Midbrain (tissue), 1 donor: ENCODE results near the gene UBE2D4.
A peak's percentile ranks its signal among the peaks of the same experiment; 100 is the strongest.
"Not testable (repeated sequence)": the region's sequence is repeated elsewhere in the genome, so short reads cannot be mapped to it uniquely, and the experiment has no call there.

Source experiments
- DNase-seq: peaks from one replicate; lab custom pipeline; 2025; lab: John Stamatoyannopoulos, UW

Gene UBE2D4

GRCh38 chr7:43914795-43915194 lies 11.4 kb upstream of the UBE2D4 start:
- no peak for DNase-seq

GRCh38 chr7:43915907-43916306 lies 10.3 kb upstream of the UBE2D4 start:
- no peak for DNase-seq

DNA sequence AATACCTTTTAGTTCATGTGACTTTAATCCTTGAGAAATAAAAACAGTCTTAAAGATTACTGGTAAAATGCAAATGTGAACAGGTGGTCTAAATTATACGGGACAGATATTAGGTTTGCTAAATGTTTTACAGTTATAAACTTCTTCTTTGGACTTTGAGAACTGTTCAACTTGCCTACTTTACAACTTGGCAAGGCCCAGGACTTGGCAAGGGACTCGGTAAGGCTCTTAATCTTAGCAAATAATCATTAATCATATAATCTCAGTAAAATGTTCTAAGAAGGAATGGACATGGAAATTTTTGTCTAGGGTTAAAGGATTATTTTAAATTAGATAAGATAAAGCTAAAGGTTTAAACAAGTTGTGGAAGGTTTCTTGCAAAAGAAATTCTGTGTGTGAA lies 4.8 kb upstream of the UBE2D4 start:
- no peak for DNase-seq

DNA sequence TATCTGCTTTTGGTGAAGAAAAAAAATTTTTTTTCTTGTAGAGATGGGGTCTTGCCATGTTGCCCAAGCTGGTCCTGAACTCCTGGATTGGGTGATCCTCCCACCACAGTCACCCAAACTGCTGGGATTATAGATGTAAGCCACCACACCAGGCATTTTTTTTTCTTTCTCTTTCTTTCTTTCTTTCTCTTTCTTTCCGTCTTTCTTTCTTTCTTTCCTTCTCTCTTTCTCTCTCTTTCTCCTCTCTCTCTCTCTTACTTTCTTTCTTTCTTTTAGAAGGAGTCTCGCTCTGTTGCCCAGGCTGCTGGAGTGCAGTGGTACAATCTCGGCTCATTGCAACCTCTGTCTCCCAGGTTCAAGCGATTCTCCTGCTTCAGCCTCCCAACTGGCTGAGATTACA lies 3.5 kb upstream of the UBE2D4 start:
- DNase-seq = no peak

GRCh38 chr7:43926798-43927123 lies 525 bp downstream of the UBE2D4 start:
- no peak for DNase-seq

GRCh38 chr7:43927810-43928209 lies 1.6 kb downstream of the UBE2D4 start:
- no peak for DNase-seq

- no peak for DNase-seq
These were observed 3.6 kb downstream of the UBE2D4 start for GRCh38 chr7:43929529-43930457.

- DNase-seq = no peak
These were observed 5.1 kb downstream of the UBE2D4 start for GRCh38 chr7:43931346-43931745.

DNA sequence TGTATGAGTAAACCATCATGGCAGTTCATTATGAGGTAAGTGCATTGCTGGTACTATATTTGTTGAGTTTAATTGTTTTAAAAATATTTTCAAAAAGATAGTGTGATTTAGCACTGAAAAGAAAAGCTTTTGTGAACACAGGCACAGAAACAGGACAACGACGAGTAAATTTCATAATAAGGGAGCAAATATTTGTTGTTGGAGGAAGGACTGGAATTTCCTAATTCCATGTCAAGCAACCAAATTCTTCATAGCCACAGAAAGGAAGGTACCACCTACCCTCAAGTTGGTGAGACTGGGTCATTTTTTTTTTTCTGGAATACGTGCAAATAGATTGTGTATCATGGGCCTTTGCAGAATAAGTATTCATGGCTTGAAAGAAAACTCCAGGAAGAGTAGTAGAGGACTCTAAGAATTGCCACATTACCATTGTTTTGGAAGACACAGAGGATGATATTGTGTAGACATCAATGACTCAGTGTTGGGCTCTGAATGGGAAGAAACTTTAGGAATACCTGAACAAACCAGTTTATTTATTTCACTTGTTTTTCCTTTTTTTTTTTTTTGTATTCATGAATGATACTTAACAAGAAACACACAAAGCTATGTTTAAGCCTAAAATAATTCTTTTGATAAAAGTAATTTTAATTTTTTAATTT lies 7.8 kb downstream of the UBE2D4 start:
- no peak for DNase-seq

DNA sequence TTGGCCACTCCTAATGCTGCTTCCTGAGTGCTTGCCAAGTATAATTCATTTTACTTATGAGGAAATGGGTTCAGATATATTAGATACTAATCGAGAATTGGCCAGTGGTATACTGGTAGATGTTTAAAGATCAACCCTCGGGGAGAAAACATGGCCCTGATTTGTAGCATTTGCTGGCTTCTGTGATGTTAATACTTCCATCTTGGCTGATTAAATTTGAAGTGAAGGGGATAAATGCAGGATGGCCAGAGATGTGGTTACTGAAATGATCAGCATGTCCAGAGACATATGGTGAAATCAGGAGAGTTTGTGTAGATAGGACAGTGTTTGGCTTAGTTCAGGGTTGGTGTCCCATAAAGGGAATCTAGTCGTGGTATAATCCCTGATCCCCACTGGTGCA lies 11.2 kb downstream of the UBE2D4 start:
- no peak for DNase-seq

GRCh38 chr7:43938892-43939482 lies 12.8 kb downstream of the UBE2D4 start:
- DNase-seq = no peak

DNA sequence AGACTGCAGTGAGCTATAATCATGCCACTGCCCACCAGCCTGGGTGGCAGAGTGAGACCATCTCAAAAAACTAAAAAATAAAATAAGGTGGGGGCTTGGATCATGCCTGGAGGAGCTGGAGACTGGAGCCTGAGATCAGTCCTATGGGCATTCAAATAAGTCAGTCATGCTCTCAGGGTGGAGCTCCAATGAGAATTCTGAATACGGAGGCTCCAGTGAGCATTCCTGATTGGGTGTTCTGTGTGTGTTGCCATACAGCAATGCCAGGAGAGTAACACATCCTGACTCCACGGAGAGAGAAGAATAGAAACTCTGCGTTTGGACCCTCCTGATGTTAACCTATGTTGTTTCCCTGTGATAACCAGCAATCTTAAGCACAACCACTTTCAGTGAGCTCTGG lies 16.0 kb downstream of the UBE2D4 start:
- DNase-seq = no peak

DNA sequence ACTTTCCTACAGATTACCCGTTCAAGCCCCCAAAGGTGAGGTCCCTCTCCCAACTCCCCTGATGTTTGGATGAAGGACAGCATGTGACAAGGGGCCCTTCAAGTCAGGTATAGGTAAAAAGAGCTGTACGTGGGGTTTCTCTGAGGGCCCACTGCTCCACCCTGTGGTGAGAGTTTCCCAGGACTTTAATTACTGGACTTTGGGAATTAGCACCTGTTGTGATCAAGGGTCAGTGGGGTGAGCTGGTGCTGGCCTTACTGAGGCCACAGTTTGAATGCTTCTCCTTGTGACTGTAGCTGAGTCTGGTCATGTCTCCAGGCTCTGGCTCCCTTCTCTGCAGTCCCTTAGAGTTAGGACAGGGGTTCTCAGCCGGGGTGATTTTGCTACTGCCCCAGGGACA lies 16.8 kb downstream of the UBE2D4 start:
- DNase-seq = no peak

DNA sequence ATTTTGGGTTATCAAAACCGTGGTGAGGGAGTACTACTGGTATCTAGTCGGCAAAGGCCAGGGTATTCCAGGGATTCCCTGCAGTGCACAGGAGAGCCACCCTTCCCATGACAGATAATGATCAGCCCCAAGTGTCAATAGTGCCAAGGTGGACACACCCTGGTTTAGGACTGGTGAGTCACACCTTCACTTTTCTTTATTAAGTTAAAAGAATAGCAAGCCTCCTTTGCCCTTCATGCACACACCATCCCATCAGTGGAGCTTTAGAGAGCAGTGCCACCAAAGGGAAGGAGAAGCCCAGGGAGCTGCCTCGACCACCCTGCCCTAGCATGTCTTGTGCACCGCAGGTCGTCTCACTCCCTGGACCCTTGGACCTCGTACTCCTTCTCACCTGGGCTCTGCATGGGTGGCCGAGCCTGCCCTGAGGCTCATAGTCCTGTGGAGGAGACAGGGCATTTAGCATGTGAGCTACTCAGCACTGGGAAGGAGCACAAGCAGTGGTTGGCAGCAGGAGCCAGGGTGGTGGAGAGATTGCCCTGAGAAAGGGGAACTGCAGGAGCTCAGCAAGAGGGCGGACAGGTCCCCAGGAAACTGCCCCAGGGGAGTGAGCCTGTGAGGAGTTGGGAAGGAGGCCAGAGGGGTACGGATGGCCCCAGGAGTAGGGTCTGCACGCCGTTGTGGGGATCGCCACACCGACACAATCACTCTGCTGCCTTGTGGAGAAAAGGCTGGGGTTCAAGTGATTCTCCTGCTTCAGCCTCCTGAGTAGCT lies 17.4 kb downstream of the UBE2D4 start:
- DNase-seq = no peak

- no peak for DNase-seq
These were observed 18.1 kb downstream of the UBE2D4 start for GRCh38 chr7:43944286-43944685.

GRCh38 chr7:43952028-43952427 lies 25.8 kb downstream of the UBE2D4 start:
- DNase-seq = no peak

DNA sequence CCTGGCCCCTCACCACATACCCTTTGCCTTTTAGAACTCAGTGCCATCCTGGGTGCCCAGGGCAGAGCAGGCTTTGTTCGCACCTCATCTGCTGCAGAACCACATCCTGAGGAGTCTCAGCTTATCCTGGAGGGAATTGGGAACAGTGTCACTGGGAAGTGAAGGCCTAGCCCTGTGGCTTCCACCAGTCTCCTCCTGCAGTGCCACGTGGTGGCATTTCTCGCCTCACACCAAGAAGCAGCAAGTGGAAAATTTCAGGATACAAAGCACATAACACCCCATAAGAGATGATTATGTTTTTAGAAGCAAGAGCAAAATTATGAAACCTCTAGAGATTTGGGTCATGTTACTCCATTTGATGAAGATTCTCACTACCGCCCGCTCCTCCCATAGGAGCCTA lies 26.8 kb downstream of the UBE2D4 start:
- no peak for DNase-seq

DNA sequence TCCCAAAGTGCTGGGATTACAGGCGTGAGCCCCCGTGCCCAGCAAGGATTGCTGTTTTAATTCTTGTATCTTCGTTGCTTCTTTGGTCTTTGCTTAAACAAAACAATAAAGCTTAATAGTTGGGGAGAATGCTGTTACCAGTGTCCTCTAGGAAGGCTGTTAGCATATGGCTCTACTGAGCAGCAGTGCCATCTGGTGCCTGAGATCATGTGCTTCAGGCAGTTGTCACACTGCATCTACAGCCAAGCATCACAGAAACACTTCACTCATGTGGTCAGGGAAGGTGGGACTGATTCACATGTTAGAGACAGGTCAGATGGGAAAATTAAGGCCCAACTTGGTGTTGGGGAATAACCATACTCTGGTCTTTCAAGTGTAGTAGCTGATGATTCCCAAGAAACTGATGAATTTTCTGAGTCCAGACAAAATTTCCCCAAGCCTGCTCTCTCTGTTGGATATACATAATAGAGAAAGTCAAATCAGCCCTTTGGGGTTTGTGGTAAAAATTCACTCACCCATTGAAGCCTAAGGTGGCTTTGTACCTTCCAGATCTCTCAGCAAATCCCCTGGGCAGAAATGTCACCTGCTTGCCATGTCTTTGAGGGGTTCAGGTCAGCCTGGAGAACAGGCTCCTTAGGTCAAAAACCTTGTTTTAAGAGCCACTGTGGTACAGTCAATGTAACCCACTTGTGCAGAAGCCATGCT lies 28.4 kb downstream of the UBE2D4 start:
- DNase-seq = peak; percentile 41

- DNase-seq = no peak
These were observed 29.8 kb downstream of the UBE2D4 start for GRCh38 chr7:43956027-43956426.

GRCh38 chr7:43960933-43961332 lies 34.7 kb downstream of the UBE2D4 start:
- DNase-seq = no peak

DNA sequence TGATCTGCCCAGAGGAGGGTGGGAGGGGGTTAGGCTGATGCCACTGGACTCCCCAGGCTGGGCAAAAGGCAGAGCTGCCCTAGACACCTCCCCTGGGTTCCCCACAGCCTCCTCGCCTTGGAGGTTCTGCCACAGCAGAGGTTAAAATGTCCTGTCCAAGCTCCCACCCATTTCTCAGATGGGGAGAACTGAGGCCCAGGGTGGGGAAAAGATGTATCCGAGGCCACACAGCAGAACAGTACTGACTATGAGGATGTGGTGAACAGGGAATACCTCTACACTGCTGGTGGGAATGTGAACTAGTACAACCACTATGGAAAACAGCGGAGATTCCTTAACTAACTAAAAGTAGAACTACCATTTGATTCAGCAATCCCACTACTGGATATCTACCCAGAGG lies 40.2 kb downstream of the UBE2D4 start:
- DNase-seq = not testable (repeated sequence)
